GM03348 (cell line): ENCODE results near the gene FAXDC2.
"Not testable (repeated sequence)": the region's sequence is repeated elsewhere in the genome, so short reads cannot be mapped to it uniquely, and the experiment has no call there.

Source experiments
- DNase-seq: peaks from one replicate; pipeline ENCODE4 v3.0.0; 2012; ENCODE audit warnings: low spot score

FAXDC2 gene

DNA sequence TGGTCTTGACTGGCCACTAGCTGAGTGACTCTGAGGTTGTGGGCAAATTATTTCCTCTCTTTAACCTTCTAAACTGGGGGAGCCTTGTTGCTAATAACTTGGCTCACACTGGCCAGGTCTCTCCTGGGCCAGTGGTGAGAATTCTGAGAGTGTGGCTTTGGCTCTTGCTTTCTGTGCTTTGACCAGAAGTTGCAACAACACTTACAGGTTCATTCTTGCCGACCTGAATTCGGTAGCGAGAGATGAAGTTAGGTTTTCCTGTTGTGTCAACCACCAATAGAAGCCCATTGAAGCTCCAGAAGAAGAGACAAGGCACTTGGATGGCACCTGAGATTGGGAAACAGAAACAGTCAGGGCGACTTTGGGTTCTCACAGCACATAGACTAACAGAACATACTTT is 19.8 kb downstream of the FAXDC2 start:
- no peak for DNase-seq

- DNase-seq: no peak
Observed at GRCh38 chr5:154830219-154830595, 20.2 kb downstream of the FAXDC2 start.

- DNase-seq: no peak
Observed at GRCh38 chr5:154829589-154830218, 20.7 kb downstream of the FAXDC2 start.

GRCh38 chr5:154829181-154829588 is 21.2 kb downstream of the FAXDC2 start:
- DNase-seq: no peak

GRCh38 chr5:154824070-154824469 is 26.3 kb downstream of the FAXDC2 start:
- DNase-seq: no peak

DNA sequence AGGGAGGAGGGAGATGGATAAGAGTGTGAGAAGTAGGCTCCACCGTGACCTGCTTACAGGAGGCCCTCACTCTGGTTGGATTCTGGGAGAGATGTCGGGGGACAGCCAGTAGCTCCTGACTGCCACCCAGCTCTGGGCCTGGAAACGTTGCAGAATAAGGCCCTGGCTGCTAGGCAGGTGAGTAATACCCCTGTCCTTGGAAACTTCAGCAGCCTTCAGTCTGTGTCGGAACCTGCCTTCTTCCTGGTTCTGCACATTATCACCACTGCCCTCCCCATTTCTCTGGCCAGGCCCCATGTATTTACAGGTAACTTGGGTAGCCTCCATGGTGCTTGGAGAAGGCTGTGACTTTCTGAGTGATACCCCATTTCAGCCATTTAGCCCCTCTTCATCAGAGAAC is 26.8 kb downstream of the FAXDC2 start:
- DNase-seq: no peak

DNA sequence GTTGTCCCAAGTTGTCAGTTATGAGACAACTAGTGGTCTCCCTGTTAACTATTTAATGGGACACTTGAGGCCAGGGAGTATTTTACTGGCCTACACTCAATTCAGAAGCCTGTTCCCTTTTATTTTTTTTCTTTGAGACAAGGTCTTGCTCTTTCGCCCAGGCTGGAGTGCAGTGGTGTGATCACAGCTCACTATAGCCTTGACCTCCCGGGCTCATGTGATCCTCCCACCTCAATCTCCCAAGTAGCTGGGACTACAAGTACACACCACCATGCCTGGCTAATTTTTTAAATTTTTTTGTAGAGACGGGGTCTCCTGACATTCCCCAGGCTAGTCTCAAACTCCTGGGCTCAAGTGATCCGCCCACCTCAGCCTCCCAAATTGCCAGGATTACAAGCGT is 27.5 kb downstream of the FAXDC2 start:
- not testable (repeated sequence) for DNase-seq

DNA sequence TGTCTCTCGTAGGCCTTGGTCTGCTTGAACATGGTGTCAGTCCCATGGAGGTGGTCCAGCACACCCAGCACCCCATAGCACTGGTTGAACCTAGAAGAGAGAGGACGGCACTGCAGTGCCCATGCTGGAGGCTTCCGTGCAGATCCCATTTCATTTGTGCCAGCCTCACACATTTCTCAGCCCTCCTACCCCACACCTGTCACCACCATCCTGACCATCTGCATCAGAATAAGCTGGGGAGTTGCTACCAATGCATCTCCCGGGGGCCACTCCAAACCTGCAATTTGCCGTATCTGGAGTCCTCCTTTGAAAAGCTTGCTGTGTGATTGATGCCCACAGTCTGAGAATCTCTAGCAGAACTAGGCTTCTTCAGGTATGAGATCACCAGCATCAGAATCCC is 30.0 kb downstream of the FAXDC2 start:
- no peak for DNase-seq

GRCh38 chr5:154819546-154819945 is 30.9 kb downstream of the FAXDC2 start:
- DNase-seq: no peak

DNA sequence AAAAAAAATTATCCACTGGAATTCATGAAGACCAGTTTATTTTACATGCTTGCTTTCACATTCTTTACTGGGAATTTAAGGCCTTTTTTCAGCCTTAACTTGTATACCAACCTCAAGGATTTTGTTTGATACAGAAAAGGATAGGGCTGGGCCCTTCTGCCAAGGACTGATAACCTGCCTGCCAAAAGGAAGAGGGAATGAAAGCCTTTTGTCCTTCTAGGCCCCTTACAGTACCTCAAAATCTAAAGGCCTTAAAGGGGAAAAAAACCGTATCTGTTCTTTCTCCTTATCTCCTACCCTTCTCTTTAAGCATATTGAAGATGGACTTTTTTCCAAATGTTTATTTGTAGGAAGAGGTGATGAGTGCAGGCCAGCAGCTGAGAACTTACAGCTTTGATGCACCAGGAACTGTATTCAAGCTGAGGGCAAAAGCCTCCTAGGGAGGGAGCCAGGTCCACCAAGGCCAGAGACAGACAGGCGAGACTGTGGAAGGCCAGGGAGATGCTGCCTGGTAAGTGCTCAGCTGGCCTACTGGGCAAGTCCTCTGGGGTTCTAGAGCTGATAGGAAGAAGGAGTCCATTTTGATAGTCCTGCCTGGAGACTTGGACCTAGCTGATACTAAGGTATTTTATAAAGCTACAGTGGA is 31.8 kb downstream of the FAXDC2 start:
- DNase-seq: no peak

- no peak for DNase-seq
Observed at GRCh38 chr5:154817815-154818214, 32.6 kb downstream of the FAXDC2 start.

- no peak for DNase-seq
Observed at GRCh38 chr5:154816891-154817492, 33.4 kb downstream of the FAXDC2 start.

GRCh38 chr5:154815684-154816247 is 34.6 kb downstream of the FAXDC2 start:
- DNase-seq: no peak

DNA sequence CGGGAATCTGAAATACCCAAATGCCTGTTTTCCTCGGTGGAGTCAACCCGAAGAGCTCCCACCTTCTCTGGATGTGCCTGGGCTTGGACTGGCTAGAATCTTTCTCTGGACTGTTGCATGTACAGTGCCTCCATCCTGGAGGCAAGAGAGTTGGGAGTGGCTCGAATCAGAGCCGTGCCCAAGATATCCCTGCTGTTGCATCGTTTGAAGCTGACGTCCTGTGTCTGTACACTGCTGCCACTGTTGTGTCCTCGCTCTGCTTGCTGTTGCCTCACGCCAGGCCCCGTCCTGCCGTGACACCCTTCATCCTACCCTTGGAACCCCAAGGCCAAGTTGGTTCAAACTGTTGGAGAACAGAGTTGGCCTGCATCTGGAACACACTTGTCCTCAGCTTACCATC is 35.4 kb downstream of the FAXDC2 start:
- no peak for DNase-seq

GRCh38 chr5:154813736-154814135 is 36.7 kb downstream of the FAXDC2 start:
- no peak for DNase-seq

DNA sequence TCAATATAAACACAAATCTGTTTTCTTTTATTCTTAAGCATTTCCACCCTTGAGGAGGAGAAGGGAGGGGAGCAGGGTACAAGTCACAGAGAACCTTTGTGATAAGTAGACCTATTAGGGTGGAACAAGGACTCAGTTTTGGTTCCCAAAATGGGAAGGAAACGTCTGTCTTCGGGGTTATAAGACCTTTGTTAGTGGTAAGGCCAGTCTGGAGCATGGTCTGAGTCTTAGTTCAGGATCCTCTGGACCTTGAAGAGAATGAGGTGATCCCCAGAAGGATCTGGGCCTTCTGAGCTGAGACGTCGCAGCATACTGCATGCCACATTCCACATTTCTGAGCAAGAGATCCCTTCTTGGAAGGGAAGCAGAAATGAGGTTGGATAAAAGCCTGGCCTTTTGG is 37.2 kb downstream of the FAXDC2 start:
- DNase-seq: no peak

DNA sequence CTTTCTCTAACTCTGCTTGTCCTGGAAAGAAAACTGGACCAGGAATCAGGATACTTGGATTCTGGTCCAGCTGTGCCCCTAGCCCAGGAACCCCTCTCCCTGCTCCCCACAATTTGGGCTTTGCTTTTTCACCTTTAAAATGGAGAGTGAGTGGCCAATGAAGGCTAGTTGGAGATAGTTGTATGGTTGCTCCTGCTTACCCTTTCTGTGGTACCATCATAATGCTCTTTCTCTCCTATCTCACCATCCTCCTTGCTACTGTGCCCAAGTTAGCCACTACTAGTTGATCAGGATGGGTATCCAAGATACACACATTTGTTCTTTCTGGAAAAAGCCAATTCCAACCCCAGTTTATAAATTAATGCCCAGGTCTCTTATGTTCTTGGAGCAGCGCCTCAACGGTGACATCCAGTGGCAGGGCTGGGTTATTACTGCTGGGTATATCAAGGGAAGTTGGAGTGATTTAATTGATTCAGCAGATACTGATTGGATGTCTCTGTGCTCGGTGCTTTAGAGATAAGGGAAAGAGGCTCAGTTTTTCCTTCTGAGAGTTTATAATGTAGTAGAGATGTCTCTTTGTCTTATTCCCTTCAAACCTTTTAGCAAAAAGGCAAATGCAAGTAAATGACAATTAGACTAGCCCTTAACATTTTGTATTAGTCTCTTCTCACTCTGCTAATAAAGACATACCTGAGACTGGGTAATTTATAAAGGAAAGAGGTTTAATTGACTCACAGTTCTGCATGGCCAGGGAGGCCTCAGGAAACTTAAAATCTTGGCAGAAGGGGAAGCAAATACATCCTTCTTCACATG is 38.5 kb downstream of the FAXDC2 start:
- DNase-seq: peak; percentile 76

- DNase-seq: no peak
Observed at GRCh38 chr5:154811239-154811638, 39.2 kb downstream of the FAXDC2 start.

DNA sequence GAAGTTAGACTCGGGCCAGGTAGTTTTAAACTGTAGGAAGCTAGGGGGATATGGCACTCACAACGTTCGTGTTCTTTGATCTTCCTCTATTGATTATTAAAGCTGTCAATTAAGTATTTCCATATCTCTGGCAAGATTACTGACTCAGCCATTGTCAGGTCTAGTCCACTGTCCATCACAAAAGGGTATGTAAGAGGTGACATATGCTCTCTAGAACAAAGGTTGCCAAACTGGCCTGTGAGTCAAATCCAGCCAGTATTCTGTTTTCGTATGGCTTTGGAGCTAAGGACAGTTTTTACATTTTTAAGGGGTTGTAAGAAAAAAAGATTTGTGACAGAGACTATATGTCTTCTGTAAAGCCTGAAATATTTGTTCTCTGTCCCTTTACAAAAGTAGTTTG is 44.2 kb downstream of the FAXDC2 start:
- no peak for DNase-seq

GRCh38 chr5:154802050-154802449 is 48.4 kb downstream of the FAXDC2 start:
- DNase-seq: no peak

GRCh38 chr5:154801083-154801482 is 49.3 kb downstream of the FAXDC2 start:
- DNase-seq: no peak

DNA sequence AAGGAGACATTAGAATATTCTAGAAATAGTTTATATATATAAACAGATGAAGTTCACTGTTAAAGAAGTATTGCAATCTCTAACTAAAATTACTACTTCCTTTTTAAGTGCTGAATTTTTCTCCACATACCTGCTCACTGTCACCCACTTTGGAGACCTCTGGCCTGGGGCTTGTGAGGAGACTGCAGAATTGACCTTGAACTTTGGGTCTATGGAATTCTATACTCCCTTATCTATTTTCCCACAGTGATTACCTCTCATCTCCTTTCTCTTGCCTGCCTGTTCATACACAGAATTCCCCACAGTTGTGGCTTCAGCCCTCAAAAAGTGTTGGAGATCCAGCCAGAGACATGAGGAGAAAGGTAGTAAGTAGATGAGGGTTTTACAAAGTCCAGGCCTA is 49.8 kb downstream of the FAXDC2 start:
- DNase-seq: no peak

- DNase-seq: no peak
Observed at GRCh38 chr5:154797762-154798161, 52.6 kb downstream of the FAXDC2 start.
